NT2/D1 (cell line): ENCODE results near the gene DDX47.

Experiments
- DNase-seq: peaks from one replicate; pipeline ENCODE4 v3.0.0-alpha.2; 2011; ENCODE audit warnings: low read depth, low spot score
- H3K27me3 ChIP-seq: 2 replicates; pipeline ENCODE4 v1.6.0; 2011; ENCODE audit warnings: mild to moderate bottlenecking; ENCODE audit not compliant: insufficient read length, insufficient read depth
- H3K36me3 ChIP-seq: 2 replicates; pipeline ENCODE4 v1.6.1; 2011; ENCODE audit warnings: mild to moderate bottlenecking, low read length, mixed read lengths; ENCODE audit not compliant: insufficient read depth, insufficient read length
- H3K4me1 ChIP-seq: 2 replicates; pipeline ENCODE4 v1.5.1; 2011; ENCODE audit not compliant: insufficient read depth, insufficient read length
- H3K4me3 ChIP-seq: 2 replicates; pipeline ENCODE4 v1.5.1; 2011; ENCODE audit warnings: low read depth; ENCODE audit not compliant: insufficient read length
- H3K9ac ChIP-seq: 2 replicates; pipeline ENCODE4 v1.6.0; 2011; ENCODE audit warnings: low read depth; ENCODE audit not compliant: insufficient read length
- H3K9me3 ChIP-seq: 2 replicates; pipeline ENCODE4 v1.5.1; 2011; ENCODE audit warnings: mild to moderate bottlenecking, low read length; ENCODE audit not compliant: insufficient read depth
- SUZ12 ChIP-seq: IDR thresholded peaks from 2 replicates; pipeline ENCODE4 v1.6.1; 2011; ENCODE audit not compliant: insufficient read length, insufficient read depth; ENCODE audit errors: extremely low read depth
- YY1 ChIP-seq: IDR thresholded peaks from 2 replicates; pipeline ENCODE4 v1.6.1; 2011; ENCODE audit not compliant: insufficient read length, insufficient read depth
- ZNF274 ChIP-seq: IDR thresholded peaks from 2 replicates; pipeline ENCODE4 v1.6.1; 2011; ENCODE audit warnings: mild to moderate bottlenecking, low read depth, low read length

The DDX47 gene

GRCh38 chr12:12779529-12779928 lies 33.6 kb upstream of the DDX47 start:
- H3K9ac ChIP-seq: no peak overlapping the region
- no peaks in the 10 kb centered on the region for H3K36me3 ChIP-seq
- DNase-seq: no peak
- H3K4me1 ChIP-seq: no peaks in the 10 kb centered on the region
- H3K27me3 ChIP-seq: no peaks in the 10 kb centered on the region
- TF ChIP-seq ZNF274 (no peak), SUZ12 (no peak), YY1 (no peak)
- H3K4me3 ChIP-seq: no peak overlapping the region
- H3K9me3 ChIP-seq: no peaks in the 10 kb centered on the region

- H3K4me1 ChIP-seq: no peaks in the 10 kb centered on the region
- H3K9ac ChIP-seq: no peak overlapping the region
- no peak for TF ChIP-seq ZNF274
- no peak for TF ChIP-seq YY1
- TF ChIP-seq SUZ12: no peak
- H3K27me3 ChIP-seq: peaks cover 33% of the 10 kb centered on the region
- no peak overlapping the region for H3K4me3 ChIP-seq
- DNase-seq: no peak
- H3K9me3 ChIP-seq: peaks cover 5% of the 10 kb centered on the region; the same call in 1 of the 2 replicates
- no peaks in the 10 kb centered on the region for H3K36me3 ChIP-seq
These were observed 29.0 kb upstream of the DDX47 start for GRCh38 chr12:12784116-12784515.

- Histone ChIP-seq H3K4me3 (no peak within 1 kb of the TSS), H3K4me1 (no peaks in the 10 kb centered on the region), H3K9ac (no peak within 1 kb of the TSS), H3K9me3 (peaks cover 5% of the 10 kb centered on the region; the same call in 1 of the 2 replicates), H3K36me3 (no peaks in the 10 kb centered on the region), H3K27me3 (peaks cover 33% of the 10 kb centered on the region)
- TF ChIP-seq ZNF274 (no peak), SUZ12 (no peak), YY1 (no peak)
- no peak for DNase-seq
These were observed 28.0 kb upstream of the DDX47 start, which contains the start of gene APOLD1 for GRCh38 chr12:12784911-12785814. APOLD1 (plus strand) TSS chr12:12785659; CDS start chr12:12785692, 33 bp downstream.

- Histone ChIP-seq H3K4me1 (no peaks in the 10 kb centered on the region), H3K4me3 (peak overlapping the region; percentile 27), H3K9me3 (peaks cover 5% of the 10 kb centered on the region; the same call in 1 of the 2 replicates), H3K9ac (no peak overlapping the region), H3K27me3 (peaks cover 33% of the 10 kb centered on the region), H3K36me3 (no peaks in the 10 kb centered on the region)
- TF ChIP-seq ZNF274 (no peak), YY1 (no peak), SUZ12 (no peak)
- DNase-seq: no peak
These were observed 26.8 kb upstream of the DDX47 start for GRCh38 chr12:12786351-12786705.

GRCh38 chr12:12786706-12787601 lies 26.2 kb upstream of the DDX47 start:
- Histone ChIP-seq H3K36me3 (no peaks in the 10 kb centered on the region), H3K27me3 (peaks cover 33% of the 10 kb centered on the region), H3K9ac (peak overlapping the region; percentile 58), H3K4me3 (peak overlapping the region; percentile 27), H3K4me1 (no peaks in the 10 kb centered on the region), H3K9me3 (peaks cover 5% of the 10 kb centered on the region; the same call in 1 of the 2 replicates)
- peak; percentile 66 for DNase-seq
- TF ChIP-seq ZNF274 (no peak), SUZ12 (no peak), YY1 (no peak)

- H3K36me3 ChIP-seq: no peaks in the 10 kb centered on the region
- TF ChIP-seq ZNF274: no peak
- TF ChIP-seq SUZ12: no peak
- TF ChIP-seq YY1: no peak
- DNase-seq: no peak
- H3K4me1 ChIP-seq: no peaks in the 10 kb centered on the region
- H3K4me3 ChIP-seq: no peak overlapping the region
- no peak overlapping the region for H3K9ac ChIP-seq
- H3K27me3 ChIP-seq: peaks cover 33% of the 10 kb centered on the region
- H3K9me3 ChIP-seq: peaks cover 5% of the 10 kb centered on the region; the same call in 1 of the 2 replicates
These were observed 25.0 kb upstream of the DDX47 start for GRCh38 chr12:12788131-12788530.

GRCh38 chr12:12788675-12789368 lies 24.3 kb upstream of the DDX47 start:
- H3K9me3 ChIP-seq: peaks cover 5% of the 10 kb centered on the region; the same call in 1 of the 2 replicates
- peaks cover 33% of the 10 kb centered on the region for H3K27me3 ChIP-seq
- no peak overlapping the region for H3K4me3 ChIP-seq
- DNase-seq: peak; percentile 94
- TF ChIP-seq YY1 (no peak), SUZ12 (no peak), ZNF274 (no peak)
- no peaks in the 10 kb centered on the region for H3K4me1 ChIP-seq
- no peak overlapping the region for H3K9ac ChIP-seq
- H3K36me3 ChIP-seq: no peaks in the 10 kb centered on the region
